HPDE6-E6E7 (cell line): ENCODE data around the gene PDCD6IP.
A peak's percentile ranks its signal among the peaks of the same experiment; 100 is the strongest.
"Not testable (repeated sequence)": the region's sequence is repeated elsewhere in the genome, so short reads cannot be mapped to it uniquely, and the experiment has no call there.

Source experiments
- DNase-seq: peaks from one replicate; pipeline ENCODE4 v3.0.0; 2011; ENCODE audit warnings: missing footprints; ENCODE audit errors: extremely low spot score

The PDCD6IP gene

GRCh38 chr3:33798418-33799201, at the start of gene PDCD6IP:
Gene PDCD6IP, plus strand, starts transcription at chr3:33798630. Its CDS starts 99 bp downstream, at chr3:33798729.
- peak; percentile 58 for DNase-seq

- no peak for DNase-seq
Observed at GRCh38 chr3:33749546-33750210, 48.8 kb upstream of the PDCD6IP start.

GRCh38 chr3:33750211-33750548, 48.2 kb upstream of the PDCD6IP start:
- DNase-seq = no peak

GRCh38 chr3:33751336-33751735, 47.1 kb upstream of the PDCD6IP start:
- no peak for DNase-seq

GRCh38 chr3:33754391-33754790, 44.0 kb upstream of the PDCD6IP start:
- not testable (repeated sequence) for DNase-seq

DNA sequence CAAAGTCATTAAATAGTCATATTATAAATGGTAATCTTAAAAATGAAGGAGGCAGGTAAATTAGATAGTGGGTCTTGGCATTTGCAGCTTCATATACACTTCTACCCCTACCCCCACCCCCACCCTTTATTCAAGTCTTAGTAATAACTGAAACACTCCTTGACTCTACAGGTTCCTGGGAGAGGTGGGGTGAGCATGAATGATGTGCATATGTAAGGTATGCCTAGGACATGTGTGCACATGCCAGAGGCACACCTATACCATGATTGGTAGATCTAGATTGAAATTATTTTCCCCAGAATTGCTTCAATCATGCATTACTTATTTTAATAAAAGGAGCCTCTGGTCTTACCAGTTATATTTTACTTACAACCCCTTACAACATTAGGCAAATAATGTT, 40.1 kb upstream of the PDCD6IP start:
- DNase-seq = peak; percentile 17

DNA sequence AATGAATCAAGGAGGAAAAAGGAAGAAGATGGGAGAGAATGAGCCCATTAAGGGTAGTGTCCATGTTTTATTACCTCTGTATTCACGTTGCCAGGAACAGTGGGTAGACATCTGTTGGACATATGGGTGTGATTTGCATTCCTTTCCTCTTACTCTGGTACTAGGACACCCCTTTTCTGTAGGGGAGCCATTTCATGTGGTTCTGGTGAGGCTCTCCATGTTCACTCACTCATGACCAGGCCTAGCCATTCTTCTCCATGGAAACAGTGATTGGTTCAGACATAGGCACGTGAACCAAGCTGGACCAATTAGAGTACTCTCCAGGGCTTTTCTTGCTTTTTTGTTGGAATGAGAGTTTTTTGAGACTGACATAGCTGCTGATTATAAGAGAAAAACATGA, 39.6 kb upstream of the PDCD6IP start:
- no peak for DNase-seq

DNA sequence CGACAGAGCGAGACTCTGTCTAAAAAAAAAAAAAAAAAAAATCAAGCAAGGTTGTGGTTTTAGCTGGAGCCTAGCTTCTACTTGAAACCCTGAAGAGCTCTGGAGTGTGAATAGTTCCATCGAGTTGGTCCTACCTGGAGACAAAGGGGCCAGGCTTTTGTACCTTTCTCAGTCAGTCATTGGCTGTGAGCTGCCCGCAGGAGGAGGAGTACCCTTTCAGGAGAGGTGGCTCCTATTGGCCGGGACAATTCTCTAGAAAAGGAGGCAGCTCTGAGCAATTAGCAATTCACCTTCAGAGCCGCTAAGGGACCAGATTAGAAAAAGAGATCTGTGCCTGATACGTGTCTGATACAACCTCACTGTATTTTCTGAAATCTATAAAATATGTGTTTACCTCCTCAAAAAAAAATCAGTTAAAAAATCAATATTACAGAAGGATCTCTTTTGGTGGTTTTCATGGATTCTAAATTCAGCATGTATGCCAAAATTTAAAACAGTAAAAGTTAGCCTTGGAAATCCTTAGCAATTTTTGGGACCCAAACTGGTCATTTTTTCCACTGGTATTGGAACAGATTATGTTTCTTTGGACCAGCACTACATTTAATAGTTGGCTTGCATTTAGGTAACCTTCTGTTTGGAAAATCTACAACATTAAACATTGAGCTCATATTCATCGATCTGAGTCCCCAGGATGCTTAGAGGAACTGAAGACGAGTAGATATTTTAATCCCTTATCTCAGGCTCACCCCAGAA, 29.7 kb upstream of the PDCD6IP start:
- no peak for DNase-seq

- no peak for DNase-seq
Observed at GRCh38 chr3:33773637-33774036, 24.8 kb upstream of the PDCD6IP start.

GRCh38 chr3:33775363-33775762, 23.1 kb upstream of the PDCD6IP start:
- DNase-seq = no peak

DNA sequence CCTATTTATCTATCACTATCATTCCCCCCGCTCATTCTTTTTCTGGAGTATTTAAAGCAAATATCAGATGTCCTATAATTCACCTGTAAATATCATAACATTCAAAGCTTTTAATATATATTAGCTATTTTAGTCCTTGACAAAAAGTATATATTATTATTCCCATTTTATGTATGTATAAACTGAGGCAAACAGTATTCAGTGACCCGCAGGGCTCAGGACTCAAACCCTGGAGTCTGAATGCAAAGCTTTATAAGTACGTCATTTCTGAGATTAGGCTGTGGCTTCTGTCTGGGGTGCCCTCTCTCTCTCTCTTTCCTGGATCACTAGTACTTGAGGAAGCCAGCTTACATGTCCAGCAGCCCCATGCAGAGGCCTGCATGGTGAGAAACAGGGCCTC, 20.4 kb upstream of the PDCD6IP start:
- DNase-seq = no peak

GRCh38 chr3:33779751-33780150, 18.7 kb upstream of the PDCD6IP start:
- no peak for DNase-seq

DNA sequence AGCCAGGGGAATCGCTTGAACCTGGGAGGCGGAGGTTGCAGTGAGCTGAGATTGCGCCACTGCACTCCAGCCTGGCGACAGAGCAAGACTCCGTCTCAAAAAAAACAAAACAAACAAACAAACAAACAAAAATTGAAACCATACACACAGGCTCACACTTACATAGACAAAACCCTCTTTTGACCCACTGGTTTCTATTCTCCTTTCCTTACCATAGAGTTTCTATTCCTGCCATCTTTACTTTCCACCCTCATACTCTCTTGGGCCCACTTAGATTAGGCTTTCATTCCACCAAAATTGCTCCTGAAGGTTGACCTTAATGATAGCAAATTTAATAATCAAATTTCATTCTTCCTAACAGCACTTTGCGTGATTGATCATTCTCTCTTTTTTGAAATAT, 17.0 kb upstream of the PDCD6IP start:
- DNase-seq = not testable (repeated sequence)

DNA sequence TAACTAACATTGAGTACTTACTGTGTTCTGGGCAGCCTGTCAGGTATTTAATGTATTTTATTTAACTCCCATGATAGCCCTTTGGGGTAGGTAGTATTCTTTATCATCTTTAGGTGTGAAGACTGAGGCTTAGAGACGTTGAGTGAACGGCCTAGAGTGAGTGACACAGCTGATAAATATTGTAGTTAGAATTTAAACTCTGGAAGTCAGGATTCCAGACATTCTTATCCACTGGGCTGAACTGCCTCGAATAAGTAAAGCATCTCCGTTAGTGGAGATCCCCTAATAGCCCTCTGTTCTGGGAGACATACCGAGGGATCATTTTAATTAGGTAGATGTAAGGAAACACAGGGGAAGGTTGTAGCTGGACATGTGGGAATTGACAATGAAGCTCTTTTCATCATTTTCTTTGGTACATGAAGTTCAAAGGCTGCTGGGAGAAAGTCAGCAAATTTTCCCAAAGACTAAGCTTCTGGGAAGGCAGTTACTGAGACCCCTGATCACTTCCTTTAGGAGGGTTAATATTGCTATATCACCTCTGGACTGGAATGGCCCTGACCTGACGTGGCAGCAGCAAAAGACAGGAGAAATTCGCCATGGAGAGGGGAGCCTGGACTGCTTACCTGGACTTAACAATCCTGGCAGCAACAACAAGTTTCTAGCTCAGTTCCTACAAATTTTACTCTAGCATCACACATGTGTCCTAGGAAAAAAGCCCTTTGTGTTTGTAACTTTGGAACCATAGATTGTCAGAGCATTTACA, 11.7 kb upstream of the PDCD6IP start:
- DNase-seq = no peak

DNA sequence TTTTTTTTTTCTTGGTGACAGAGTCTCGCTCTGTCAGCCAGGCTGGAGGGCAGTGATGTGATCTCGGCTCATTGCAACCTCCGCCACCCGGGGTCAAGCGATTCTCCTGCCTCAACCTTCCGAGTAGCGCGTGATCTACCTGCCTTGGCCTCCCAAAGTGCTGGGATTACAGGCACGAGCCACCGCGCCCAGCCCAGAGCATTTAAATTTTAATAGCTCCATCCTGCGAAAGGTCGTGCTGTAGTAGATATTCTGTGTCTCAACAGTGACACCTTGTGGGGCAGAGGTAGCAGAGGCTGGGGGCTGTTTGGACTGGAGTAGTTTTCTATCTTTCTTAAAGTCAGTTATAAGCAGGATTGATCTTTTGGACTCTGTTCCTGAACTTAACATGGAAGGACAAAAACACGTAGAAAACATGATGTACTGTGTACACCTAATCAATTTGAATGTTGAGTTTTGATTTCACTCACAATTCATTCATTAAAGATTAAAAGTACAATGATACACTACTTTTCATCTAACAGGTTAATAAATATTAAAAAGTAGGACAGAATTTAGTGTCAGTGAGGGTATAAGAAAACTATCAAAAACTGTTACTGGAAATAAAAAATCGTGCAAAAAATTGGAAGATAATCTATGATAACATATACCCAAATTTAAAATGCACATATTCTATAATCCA, 11.0 kb upstream of the PDCD6IP start:
- peak; percentile 28 for DNase-seq

DNA sequence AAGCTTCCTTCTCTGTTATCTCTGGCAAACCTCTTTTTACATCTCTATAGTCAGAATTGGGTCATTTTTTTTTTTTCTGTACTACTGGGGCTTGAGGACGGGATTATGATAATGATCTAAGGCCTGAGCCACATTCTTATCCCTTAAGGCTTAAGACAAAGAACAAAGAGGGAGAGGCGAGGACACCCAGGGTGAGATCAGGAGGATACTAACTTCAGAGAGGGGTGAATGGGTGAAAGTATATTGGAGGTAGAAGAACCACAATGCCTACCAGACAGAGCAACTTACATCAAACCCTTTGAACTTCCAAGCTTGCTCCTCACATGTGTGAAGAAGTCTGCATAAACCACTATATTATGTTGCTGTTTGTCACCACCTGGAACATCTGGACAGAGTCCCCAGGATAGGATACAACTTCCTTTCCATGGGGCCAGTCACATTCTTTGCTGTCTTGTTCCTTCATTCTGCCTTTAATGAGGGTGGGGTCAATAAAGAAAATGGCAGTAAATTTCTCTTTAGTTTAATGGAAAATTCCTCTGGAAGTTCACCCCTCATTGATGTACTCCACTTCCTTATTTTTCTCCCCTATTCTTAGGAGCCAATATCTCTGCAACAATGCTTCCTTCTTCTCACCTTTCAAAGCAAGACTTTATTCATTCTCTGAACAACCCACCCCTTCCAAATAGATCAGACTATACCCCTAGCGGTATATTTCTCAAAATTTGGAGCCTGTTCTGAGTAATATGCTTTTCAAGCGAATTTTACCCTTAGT, 9.1 kb upstream of the PDCD6IP start:
- no peak for DNase-seq

DNA sequence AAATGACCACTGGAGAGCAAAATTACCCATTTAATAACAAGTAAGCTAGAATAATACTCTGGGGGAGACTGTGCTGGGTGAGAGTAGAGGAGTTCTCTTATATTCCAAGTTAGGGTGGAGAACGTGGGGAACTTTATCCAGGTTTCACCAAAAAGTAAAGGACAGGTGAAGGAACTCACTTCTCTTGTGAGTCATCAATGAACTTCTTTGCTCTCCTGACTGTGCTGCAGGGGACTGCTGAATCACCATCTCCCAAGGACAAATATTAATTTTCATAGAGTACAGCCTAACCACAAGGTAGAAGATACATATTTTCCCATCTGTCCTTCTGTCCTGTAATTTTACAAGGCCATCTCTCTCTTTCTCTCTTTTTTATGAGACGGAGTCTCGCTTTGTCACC, 8.3 kb upstream of the PDCD6IP start:
- no peak for DNase-seq

GRCh38 chr3:33791477-33792166, 6.8 kb upstream of the PDCD6IP start:
- DNase-seq = peak; percentile 27

GRCh38 chr3:33792167-33792892, 6.1 kb upstream of the PDCD6IP start:
- no peak for DNase-seq
